ENCODE data around the gene EPHB1.

GRCh38 chr3:135197246-135197645 lies 402.2 kb downstream of the EPHB1 start:
- TF ChIP-seq CTCF (IDR thresholded peaks at IDR 0.05) (no peak), POLR2A (IDR thresholded peaks at IDR 0.05) (no peak)

Measured in thyroid gland (tissue), 4 donors.